Measurements from ENCODE around the gene TTC22.

Gene TTC22

DNA sequence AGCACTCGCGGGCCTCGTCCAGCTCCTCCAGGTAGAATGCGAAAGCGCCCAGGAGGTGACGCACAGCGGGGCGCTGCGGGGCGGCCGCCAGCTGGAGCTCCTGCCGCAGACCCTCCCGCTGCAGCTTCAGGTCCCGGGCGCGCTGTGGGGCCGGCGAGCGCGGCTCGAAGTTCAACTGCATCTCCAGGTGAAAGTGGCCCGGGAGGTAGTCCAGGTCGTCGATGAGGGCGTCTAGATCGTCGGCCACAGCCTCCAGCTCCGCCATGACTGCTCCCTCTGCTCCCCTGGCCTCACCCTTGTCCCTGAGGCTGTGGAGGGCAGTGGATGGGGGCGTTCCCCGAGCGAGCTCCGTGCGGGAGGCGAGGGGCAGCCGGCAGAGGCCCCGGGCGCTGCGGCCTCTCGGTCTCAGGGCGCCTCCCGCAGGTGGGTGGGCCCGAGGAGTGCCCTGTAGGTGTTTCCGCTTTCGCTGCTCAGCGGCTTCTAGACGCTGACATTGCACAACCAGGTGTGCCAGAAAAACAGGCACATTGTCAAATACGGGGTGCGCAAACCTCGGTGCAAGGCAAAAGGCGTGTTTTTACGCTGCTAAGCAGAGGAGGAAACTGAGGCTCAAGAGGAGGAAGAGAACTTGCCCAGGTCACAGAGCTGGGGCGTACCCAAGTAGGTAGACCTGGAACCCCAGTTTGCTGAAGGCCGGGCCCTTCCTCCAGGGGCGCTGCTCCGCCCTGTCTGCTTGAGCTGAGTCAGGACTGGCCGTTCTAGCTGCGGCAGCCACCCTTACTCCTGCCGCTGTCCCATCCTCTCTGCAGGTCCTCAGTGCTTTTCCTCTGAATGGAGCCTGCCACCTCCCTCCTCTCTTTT, at the start of gene TTC22:
TSS of gene TTC22 (minus strand) at position 425 of the 861 bp plus-strand sequence. CDS start at position 265, 160 bp downstream.
- no peak for DNase-seq (ENCODE audit: low spot score)

DNA sequence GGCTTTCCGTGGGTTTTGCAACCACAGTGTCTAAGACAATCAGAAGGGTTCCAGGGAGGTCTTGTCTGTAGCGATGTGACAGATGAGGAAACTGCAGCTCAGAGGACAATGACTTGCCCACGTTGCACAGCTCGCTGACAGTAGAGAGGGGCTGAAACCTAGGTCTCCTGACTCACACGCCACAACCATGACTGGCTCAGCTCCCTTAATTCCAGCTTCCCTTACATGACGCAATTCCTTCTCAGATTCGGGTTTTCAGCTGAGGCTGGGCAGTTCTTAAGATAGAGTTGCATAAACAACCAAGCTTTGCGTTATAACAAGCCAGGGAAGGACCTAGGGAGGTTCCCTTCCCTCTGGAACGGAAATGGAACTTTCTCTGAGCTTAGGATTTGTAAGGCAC, 49.6 kb upstream of the TTC22 start:
- no peak for DNase-seq (ENCODE audit: low spot score)

DNA sequence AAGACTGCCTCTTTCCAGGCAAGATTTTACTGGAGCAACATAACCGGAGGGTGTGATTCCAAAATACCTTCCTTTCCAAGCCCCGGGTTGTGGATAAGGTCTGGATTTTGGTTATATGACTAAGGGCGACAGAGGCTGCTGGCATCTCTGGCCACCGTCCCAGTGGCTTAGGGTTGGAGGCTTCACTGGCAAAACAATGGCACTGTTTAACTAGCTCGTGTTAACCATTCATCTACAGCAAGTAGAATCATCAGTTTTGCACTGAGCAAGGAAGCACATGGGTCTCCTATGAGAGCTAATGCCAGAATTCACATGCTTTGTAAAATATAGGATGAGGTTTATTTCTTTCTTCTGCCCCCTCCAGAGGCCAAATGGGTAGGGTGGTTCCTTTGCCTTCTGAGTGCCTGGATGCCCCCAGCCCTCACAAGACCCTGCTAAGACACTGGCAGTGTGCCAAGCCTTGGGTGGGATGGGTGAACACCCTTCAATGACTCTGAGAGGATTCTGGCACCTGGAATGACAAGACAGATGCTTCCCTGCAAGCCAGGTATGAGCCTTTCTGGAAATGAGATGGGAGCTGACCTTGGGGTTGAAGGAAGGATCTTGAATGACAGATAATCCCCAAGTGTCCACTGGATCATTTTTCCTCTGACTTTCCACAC, 49.1 kb upstream of the TTC22 start:
- DNase-seq (ENCODE audit: low spot score), result no peak

DNA sequence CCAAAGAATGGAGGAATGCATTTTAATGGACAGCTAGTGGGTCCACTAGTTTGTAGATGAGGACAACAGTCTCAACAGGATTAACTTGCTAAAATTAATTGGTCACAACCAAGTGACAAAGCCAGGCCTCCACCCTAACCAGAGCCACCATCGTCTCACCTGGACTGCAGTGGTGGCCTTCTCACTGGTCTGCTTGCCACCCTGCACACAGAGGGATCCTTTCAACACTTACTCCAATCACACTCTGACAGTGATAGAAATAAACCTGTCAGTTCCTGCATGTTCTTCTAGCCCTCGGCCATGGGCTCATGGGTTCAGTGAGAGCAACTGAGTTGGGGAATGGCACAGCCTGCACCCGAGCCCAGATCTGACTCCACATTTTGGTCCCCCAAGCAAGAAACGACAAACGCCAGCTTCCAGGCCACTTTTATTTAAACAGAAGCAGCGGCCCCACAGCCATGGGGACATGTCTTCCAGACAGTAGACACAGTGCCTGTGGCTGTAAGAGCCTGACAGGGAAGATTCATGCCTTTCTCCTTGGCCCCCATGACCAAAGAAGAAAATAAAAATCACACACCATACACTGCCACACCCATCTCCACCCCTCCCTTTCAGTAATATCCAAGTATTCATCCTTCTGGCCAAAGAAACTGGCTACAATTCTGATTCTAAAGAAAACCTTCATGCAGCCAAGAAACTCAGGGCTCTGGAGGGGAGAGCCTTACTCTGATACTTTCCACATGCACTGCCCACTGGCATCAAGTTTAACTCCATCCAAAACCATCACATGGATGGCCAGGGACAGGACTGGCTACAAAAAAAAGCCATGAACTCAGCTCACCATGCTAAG, 48.3 kb upstream of the TTC22 start:
- DNase-seq (ENCODE audit: low spot score), result no peak

DNA sequence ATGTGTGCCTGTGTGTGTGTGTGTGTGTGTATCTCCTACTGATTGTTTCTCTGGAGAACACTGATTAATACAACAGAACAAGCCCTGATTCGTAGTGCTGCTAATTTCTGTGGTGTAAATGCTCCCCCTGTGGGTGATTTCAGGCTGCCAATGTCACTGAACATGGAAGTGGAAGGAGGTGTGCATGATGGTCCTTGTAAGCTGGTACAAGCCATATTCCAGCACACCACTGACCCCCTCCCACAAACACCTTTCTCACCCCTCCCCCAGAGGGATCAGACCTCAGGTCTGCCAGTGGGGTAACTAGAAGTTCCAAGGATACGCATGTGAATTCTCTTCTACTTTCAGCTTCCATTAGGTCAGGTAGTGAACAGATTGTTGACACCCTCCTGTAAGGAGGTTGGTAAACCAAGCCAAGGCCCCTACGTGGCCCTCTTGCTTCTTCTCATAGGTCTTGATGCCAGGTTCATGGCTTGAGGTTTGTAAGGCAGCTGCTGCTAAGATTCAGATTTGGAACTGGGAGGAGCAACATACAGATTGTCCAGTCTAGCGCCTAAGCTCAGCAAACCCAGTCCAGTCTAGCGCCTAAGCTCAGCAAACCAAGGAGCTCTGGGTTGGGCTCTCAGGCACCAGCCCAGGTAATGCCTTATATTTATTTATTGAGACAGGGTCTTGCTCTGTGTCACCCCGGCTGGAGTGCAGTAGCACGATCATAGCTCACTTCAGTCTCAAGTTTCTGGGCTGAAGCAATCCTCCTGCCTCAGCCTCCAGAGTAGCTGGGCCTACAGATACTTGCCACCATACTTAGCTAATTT, 47.2 kb upstream of the TTC22 start:
- no peak for DNase-seq (ENCODE audit: low spot score)

DNA sequence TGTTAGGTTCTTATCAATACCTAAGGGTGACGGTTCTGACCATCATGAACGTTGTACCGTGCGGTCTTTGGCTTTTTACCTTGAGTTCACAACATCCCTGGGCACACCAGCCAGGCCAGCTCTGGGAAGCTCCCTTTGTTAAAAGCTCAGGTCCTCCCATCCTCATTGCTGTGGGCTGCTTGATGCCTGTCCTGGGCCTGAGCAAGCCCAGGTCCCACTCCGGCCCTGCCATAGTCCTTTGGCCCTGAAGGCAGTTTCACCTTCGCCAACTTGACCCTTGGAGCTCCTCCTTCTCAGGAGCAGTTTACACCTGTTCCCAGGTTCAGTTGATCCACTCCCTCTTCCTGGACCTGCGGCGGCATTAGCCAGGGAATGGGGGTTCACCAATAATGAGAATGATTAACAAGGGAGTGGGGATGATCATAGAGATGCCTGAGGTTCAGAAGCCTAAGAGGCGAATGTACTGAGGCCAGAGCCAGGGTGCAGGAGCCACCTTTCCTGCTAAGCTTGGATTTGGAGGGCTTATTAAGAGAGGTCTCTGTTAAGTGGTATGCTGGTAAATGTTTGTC, 45.7 kb upstream of the TTC22 start:
- no peak for DNase-seq (ENCODE audit: low spot score)

DNA sequence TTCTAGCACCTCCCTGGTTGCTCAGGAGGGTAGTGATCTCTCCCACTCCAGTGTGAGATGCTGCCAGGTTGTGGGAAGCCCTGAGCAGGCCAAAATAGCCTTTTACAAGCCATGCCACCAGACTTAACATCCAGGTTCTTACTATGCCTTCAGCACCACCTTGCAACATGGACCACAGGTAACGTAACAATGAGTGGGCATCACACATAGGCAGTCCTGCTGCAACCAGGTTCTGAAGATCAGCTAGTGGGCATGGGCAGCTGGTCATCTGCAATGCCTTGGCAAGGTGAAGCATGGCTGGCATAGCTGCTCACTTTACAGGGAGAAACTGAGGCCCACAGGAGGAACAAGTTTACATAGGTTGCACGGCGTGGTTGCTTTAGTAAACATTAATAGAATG, 45.2 kb upstream of the TTC22 start:
- DNase-seq (ENCODE audit: low spot score), result no peak

DNA sequence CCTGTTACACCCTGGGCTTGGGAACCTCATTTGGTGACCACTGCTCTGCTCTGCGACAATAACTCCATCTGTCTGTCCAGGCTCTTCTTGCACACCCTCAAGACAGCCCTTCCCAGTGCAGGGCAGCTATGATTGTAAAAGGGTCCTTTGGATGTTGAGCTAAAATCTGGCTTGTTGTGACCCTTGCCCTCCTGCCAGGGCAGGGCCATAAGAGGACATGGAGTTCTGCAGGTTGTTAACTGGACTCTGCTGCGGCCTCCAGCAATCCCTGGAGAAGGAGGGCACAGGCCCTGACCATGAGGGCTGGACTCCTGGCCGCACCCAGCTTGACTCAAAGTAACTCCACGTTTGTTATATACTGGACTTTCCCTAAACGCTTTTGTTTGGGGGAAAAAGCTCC, 44.6 kb upstream of the TTC22 start:
- no peak for DNase-seq (ENCODE audit: low spot score)

DNA sequence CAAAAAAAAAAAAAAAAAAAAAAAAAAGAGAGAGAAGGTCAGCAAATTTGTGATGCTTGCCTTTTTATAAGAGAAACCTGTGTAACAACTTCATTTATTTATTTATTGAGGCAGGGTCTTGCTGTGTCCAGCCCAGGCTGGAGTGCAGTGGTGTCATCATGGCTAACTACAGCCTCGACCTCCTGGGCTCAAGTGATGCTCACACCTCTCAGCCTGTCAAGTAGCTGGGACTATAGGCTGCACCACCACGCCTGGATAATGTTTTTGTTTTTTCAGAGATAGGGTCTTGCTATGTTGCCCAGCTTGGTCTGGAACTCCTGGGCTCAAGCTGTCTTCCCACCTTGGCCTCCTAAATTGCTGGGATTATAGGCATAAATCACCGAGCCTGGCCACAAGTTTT, 43.4 kb upstream of the TTC22 start:
- no peak for DNase-seq (ENCODE audit: low spot score)

DNA sequence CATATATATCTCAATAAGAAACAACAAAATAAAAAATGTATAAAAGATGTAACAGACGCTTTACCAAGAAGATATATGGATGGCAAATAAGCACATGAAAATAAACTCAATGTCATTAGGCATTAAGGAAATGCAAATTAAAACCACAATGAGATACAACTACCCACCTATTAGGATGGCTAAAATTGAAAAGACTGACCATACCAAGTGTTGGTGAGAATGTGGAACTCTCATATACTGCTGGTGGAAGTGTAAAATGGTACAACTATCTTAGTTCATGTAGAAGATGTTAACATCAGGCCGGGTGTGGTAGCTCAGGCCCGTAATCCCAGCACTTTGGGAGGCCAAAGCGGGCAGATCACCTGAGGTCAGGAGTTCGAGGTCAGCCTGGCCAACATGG, 42.3 kb upstream of the TTC22 start:
- no peak for DNase-seq (ENCODE audit: low spot score)

DNA sequence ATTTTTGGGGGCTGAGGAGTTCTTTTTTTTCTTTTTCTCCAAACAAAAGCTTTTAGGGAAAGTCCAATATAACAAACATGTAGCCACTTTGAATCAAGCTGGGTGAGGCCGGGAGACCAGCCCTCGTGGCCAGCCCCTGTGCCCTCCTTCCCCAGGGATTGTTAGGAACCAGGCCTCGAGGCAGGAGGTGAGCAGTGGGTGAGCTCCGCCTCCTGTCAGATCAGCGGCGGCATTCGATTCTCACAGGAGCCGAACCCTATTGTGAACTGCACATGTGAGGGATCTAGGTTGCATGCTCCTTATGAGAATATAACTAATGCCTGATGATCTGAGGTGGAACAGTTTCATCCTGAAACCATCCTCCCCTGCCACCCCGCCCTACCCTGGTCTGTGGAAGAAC, 41.8 kb upstream of the TTC22 start:
- no peak for DNase-seq (ENCODE audit: low spot score)

DNA sequence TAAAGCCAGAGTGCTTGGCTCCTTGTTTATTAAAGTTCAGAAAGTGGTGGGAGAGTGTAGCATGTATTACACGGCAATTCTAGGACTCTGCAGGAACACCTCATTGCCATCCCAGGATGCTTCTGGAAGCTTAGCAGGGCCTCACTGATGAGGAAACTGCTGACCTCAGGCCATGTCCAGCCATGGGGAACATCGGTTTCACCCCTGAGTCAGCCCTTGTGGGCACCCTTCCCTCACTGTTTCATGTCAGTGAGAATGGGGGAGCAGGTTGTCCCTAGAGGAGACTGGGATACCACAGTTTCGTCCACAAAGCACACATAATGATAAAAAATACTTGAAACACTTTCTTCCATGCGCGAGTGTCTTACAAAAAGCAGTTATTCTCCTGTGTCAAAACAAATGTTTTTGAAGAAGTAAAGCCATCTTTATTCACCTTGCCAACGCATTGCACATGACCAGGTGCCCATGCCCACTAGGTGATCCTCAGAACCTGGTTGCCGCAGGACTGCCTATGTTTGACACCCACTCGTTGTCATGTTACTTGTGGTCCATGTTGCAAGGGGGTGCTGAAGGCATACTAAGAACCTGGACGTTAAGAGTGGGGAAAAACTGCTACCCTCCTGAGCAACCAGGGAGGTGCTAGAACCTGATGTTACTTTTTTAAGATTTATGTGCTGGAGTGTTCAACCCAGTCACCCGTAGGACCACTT, 41.2 kb upstream of the TTC22 start:
- DNase-seq (ENCODE audit: low spot score), result no peak

DNA sequence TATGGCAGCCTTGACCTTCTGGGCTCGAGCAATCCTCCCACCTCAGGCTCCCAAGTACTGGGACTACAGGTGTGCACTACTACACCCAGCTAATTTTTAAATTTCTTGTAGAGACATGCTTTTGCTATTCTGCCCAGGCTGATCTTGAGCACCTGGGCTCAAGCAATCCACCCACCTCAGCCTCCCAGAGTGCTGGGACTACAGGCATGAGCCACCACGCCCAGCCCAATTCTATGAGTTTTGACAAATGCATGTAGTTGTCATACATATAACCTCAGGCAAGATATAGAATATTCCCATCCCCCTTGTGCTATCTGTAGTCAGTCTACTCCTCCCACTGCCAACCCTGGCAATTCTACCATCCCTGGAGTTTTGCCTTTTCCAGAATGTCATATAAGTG, 38.7 kb upstream of the TTC22 start:
- no peak for DNase-seq (ENCODE audit: low spot score)

DNA sequence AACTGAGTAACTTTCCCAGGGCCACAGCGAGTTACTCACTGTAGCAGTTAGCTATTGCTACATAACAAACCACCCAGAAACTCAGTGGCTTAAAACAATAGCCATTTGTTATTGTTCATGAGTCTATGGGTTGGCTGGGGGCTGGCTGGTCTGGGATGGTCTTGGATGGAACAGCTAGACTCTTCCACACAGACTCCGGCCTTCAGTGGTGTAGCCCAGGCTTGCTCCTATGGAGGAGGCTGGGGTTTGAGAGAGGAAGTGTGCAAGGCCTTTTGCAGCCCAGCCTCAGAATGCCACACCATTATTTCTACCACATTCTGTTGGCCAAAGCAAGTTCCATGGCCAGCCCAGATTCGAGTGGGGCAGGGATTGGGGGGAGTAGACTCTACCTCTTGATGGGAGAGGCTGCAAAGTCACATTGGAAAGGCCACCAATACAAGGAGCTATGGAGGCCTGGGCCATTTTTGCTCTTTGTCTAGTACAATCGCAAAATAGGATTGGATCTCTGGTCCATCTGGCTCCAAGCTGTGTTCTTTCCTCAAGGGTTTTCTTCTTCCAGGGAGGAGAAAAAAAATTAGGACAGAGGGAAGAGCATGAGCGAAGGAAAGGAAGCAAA, 37.5 kb upstream of the TTC22 start:
- DNase-seq (ENCODE audit: low spot score), result no peak

DNA sequence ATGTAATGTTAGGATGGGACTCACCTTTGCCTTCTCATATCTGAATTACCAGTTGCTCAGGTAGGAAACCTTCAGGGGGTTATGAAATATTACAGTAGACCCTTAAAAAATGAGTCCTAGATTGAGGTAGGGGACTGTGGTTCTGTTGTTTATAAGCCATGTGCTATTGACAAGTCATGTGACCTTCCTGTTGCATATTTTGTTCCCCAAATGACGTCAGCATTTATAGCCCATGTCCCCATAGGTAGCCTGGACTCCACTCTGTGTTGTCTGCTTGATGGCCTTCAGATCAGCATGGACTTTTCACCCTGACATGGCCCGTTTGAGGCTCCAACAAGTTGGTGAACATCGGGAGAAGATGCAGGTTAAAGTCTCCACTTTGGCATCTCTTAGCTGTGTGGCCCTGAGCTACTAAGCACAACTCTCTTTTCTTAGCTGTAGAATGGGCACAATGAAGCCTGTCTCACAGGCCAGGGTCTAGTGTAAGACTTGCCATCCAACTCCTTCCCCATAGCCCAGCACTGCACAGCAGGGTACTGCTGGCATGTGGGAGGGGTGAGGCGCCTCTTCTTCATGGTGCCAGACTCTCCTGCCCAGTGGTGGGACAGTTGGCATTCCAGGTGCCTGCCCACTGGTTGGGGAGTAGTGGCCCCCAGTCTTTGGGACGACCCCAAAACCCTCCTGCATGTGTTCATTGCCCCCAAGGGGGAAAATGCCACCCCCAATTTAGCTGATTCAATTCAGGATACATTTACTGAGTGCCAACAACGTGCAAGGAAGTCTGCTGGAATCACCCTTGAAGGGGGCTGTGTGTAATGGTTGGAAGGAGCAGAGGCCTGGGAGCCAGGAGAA, 36.1 kb upstream of the TTC22 start:
- no peak for DNase-seq (ENCODE audit: low spot score)

DNA sequence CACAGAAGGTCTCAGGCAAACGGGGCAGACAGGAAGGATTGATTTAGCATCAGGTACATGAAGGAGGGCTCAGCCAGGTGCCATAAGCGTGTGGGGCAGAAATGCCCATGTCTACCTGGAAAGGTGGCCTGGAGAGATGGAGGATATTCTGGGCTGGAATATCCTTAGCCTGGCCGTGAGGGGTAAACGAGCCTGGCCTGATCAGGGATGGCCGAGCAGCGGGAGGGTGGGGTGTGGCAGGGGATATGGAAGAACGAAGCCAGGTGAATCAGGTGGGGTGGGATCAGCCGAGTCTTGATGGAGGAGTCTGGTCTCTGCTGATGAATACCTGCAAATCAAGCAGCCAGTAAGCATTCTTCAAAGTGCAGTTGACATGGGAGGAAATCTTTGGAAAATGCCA, 35.5 kb upstream of the TTC22 start:
- DNase-seq (ENCODE audit: low spot score), result no peak

DNA sequence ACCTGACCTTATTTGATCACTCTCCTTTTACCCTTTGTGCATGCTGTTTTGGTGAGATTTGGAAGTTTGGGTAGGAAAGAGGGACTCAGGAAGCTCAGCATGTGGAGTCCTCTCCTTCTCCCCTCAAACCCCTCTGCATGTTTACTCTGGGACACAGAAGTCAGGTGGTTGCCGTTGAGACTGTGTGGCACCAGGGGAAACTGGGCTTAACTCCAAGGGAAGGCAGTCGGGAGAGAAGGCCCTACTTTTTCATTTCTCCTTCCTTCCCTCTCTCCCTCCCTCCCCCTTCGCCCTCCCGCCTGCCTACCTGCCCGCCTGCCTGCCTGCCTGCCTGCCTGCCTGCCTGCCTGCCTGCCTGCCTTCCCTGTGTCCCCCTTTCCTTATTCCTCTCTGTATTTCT, 34.8 kb upstream of the TTC22 start:
- DNase-seq (ENCODE audit: low spot score), result no peak

DNA sequence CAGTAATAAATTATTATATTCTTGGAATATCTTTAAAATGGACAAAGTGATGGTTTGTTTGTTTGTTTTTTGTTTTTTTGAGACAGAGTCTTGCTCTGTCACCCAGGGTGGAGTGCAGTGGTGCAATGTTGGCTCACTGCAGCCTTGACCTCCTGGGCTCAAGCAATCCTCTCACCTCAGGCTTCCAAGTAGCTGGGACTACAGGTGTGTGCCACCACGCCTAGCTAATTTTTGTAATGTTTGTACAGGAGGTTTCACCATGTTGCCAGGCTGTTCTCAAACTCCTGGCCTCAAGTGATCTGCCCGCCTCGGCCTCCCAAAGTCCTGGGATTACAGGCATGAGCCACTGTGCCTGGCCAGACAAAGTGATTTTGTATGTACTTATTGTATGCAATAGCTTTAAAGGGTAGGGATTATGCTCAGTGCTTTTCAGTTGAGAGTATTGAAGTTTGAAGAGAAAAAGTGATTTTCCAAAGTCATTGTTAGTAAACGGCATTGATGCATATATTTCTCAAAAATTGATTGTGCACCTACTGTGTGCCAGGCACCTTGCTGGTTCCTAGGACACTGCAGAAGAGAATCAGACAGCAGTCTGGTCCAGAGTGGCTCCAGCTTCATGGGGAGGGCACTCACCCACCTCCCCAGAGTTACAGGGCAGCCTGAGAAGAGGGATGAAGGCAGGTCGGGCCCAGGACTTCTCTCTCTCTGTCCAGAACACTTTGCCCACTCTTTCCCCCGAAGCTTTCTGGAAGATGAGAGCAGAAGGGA, 34.2 kb upstream of the TTC22 start:
- DNase-seq (ENCODE audit: low spot score), result no peak

Data from hematopoietic multipotent progenitor cell treated with erythropoietin and hydrocortisone succinate and interleukin-3 and kit ligand, for 15 days (in vitro differentiated cells).